H7 (cell line): ENCODE results near the gene ZNF776. TPM values are rescaled to one million over a fixed set of nuclear protein-coding genes. Genes with fewer than 3 reads are reported as not detected.
"Not testable (repeated sequence)": the region's sequence is repeated elsewhere in the genome, so short reads cannot be mapped to it uniquely, and the experiment has no call there.

Experiments used
- DNase-seq: peaks from one replicate; pipeline ENCODE4 v3.0.0; 2012
- H3K27me3 ChIP-seq: 2 replicates; pipeline ENCODE4 v1.6.0; 2011; ENCODE audit warnings: mild to moderate bottlenecking, low read length; ENCODE audit not compliant: control insufficient read depth, insufficient read depth
- H3K36me3 ChIP-seq: replicated peaks from 2 replicates; pipeline ENCODE4 v1.5.1; 2011; ENCODE audit warnings: low read length; ENCODE audit not compliant: control insufficient read depth, insufficient read depth
- H3K4me3 ChIP-seq: 2 replicates; pipeline ENCODE4 v1.5.1; 2011; ENCODE audit warnings: low read depth, mild to moderate bottlenecking, control low read depth, low read length, moderate library complexity; ENCODE audit not compliant: insufficient read depth
- total RNA-seq: library from RNA; depleted of rRNA; stranded (reverse); fragments of >200 nt; shearing (Covaris generic); gene quantifications from 2 replicates; pipeline ENCODE4 v1.2.3, GENCODE V29; 2014

The ZNF776 gene
- total RNA-seq, 1 experiment from 2014 or later: 21.5 TPM

- Histone ChIP-seq H3K27me3 (no peaks in the 10 kb centered on the region), H3K4me3 (no peak overlapping the region), H3K36me3 (peaks cover 39% of the 10 kb centered on the region)
- no peak for DNase-seq
Measured at GRCh38 chr19:57755031-57755430, 8.4 kb downstream of the ZNF776 start.

GRCh38 chr19:57757941-57758340 is 11.3 kb downstream of the ZNF776 start:
- Histone ChIP-seq H3K4me3 (no peak overlapping the region), H3K36me3 (peaks cover 27% of the 10 kb centered on the region), H3K27me3 (no peaks in the 10 kb centered on the region)
- no peak for DNase-seq

GRCh38 chr19:57759096-57759495 is 12.5 kb downstream of the ZNF776 start:
- no peaks in the 10 kb centered on the region for H3K27me3 ChIP-seq
- no peak for DNase-seq
- H3K4me3 ChIP-seq: no peak overlapping the region
- peaks cover 18% of the 10 kb centered on the region for H3K36me3 ChIP-seq

- peak; percentile 96 for DNase-seq
- Histone ChIP-seq H3K27me3 (no peaks in the 10 kb centered on the region), H3K4me3 (peak within 1 kb of the TSS; percentile 87), H3K36me3 (peaks cover 1% of the 10 kb centered on the region)
Measured at GRCh38 chr19:57769345-57770131, 22.9 kb downstream of the ZNF776 start, which contains the start of gene ZNF586. ZNF586 (plus strand) TSS chr19:57769676; CDS start chr19:57769843, 167 bp downstream.

GRCh38 chr19:57771417-57771816 is 24.8 kb downstream of the ZNF776 start:
- no peak for DNase-seq
- Histone ChIP-seq H3K27me3 (no peaks in the 10 kb centered on the region), H3K4me3 (no peak overlapping the region), H3K36me3 (peaks cover 3% of the 10 kb centered on the region)

GRCh38 chr19:57773488-57773887 is 26.9 kb downstream of the ZNF776 start:
- Histone ChIP-seq H3K4me3 (no peak overlapping the region), H3K27me3 (no peaks in the 10 kb centered on the region), H3K36me3 (peaks cover 7% of the 10 kb centered on the region)
- DNase-seq: no peak

GRCh38 chr19:57776764-57777296 is 30.2 kb downstream of the ZNF776 start:
- no peak for DNase-seq
- Histone ChIP-seq H3K36me3 (peaks cover 21% of the 10 kb centered on the region), H3K4me3 (no peak overlapping the region), H3K27me3 (no peaks in the 10 kb centered on the region)

GRCh38 chr19:57778336-57778735 is 31.7 kb downstream of the ZNF776 start:
- H3K27me3 ChIP-seq: no peaks in the 10 kb centered on the region
- no peak for DNase-seq
- H3K4me3 ChIP-seq: no peak overlapping the region
- H3K36me3 ChIP-seq: peaks cover 21% of the 10 kb centered on the region

GRCh38 chr19:57779220-57779845 is 32.7 kb downstream of the ZNF776 start:
- no peak for DNase-seq
- H3K36me3 ChIP-seq: peaks cover 19% of the 10 kb centered on the region
- no peaks in the 10 kb centered on the region for H3K27me3 ChIP-seq
- H3K4me3 ChIP-seq: no peak overlapping the region

GRCh38 chr19:57786286-57786685 is 39.7 kb downstream of the ZNF776 start:
- Histone ChIP-seq H3K4me3 (no peak overlapping the region), H3K36me3 (peaks cover 2% of the 10 kb centered on the region), H3K27me3 (no peaks in the 10 kb centered on the region)
- DNase-seq: peak; percentile 59

GRCh38 chr19:57786906-57787305 is 40.3 kb downstream of the ZNF776 start:
- H3K27me3 ChIP-seq: no peaks in the 10 kb centered on the region
- peaks cover 2% of the 10 kb centered on the region for H3K36me3 ChIP-seq
- no peak overlapping the region for H3K4me3 ChIP-seq
- DNase-seq: peak; percentile 44

GRCh38 chr19:57788114-57788692 is 41.6 kb downstream of the ZNF776 start:
- Histone ChIP-seq H3K27me3 (no peaks in the 10 kb centered on the region), H3K4me3 (no peak overlapping the region), H3K36me3 (peaks cover 2% of the 10 kb centered on the region)
- peak; percentile 2 for DNase-seq

- no peaks in the 10 kb centered on the region for H3K27me3 ChIP-seq
- DNase-seq: peak; percentile 2
- peaks cover 2% of the 10 kb centered on the region for H3K36me3 ChIP-seq
- H3K4me3 ChIP-seq: no peak overlapping the region
Measured at GRCh38 chr19:57789288-57789687, 42.7 kb downstream of the ZNF776 start.

GRCh38 chr19:57796580-57796979 is 50.0 kb downstream of the ZNF776 start:
- DNase-seq, H3K36me3 ChIP-seq, H3K4me3 ChIP-seq, H3K27me3 ChIP-seq: not testable (repeated sequence)

- Histone ChIP-seq H3K27me3 (no peaks in the 10 kb centered on the region), H3K4me3 (no peak overlapping the region), H3K36me3 (no peaks in the 10 kb centered on the region; the same call in 1 of the 2 replicates)
- DNase-seq: no peak
Measured at GRCh38 chr19:57800696-57801095, 54.1 kb downstream of the ZNF776 start.
